PC-3 (cell line): ENCODE results near the gene ATP8A2.

Source experiments
- EZH2 ChIP-seq: fragments of 300-600 bp; sonication (generic); IDR thresholded peaks from one replicate; pipeline ENCODE4 v1.6.1; 2017; ENCODE audit warnings: antibody characterized with exemption, mild to moderate bottlenecking, low read length; ENCODE audit not compliant: unreplicated experiment
- EZH2phosphoT487 ChIP-seq: fragments of 300-600 bp; sonication (generic); IDR thresholded peaks from 2 replicates; pipeline ENCODE4 v1.6.1; 2018; ENCODE audit warnings: mild to moderate bottlenecking, antibody characterized with exemption, low read length, borderline replicate concordance
- TF ChIP-seq, protein P1 (sequence below): fragments of 300-600 bp; sonication (generic); conservative IDR thresholded peaks from 2 replicates; pipeline ENCODE4 v1.5.1; 2017; ENCODE audit warnings: antibody characterized with exemption, low read depth, mild to moderate bottlenecking, low read length

DNA sequence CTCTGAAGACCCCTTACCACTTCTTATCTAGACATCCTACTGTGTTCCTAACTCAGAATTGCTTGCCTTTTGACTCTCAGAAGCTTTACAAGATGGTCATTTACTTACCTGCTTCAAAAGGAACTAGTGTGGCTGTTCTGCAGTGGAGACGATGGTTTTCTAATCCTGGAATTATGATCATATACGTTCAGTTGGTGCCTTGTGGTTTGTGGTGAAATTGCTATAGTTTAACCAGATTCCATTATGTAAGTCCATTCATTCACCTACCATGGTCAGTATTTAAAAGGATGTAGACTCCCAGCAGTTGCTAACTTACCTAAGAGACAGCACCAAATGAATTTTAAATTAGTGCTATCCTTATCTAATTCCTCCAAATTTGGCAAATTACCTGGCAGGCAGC lies 469.2 kb downstream of the ATP8A2 start:
- TF ChIP-seq, protein P1, sequence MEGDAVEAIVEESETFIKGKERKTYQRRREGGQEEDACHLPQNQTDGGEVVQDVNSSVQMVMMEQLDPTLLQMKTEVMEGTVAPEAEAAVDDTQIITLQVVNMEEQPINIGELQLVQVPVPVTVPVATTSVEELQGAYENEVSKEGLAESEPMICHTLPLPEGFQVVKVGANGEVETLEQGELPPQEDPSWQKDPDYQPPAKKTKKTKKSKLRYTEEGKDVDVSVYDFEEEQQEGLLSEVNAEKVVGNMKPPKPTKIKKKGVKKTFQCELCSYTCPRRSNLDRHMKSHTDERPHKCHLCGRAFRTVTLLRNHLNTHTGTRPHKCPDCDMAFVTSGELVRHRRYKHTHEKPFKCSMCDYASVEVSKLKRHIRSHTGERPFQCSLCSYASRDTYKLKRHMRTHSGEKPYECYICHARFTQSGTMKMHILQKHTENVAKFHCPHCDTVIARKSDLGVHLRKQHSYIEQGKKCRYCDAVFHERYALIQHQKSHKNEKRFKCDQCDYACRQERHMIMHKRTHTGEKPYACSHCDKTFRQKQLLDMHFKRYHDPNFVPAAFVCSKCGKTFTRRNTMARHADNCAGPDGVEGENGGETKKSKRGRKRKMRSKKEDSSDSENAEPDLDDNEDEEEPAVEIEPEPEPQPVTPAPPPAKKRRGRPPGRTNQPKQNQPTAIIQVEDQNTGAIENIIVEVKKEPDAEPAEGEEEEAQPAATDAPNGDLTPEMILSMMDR = no peak
- TF ChIP-seq EZH2phosphoT487 (no peak), EZH2 (no peak)
